Peyer's patch (tissue), 4 donors: ENCODE data around the gene FMNL3. TPM values are rescaled to one million over a fixed set of nuclear protein-coding genes. Genes with fewer than 3 reads are reported as not detected.

Source experiments
- DNase-seq, 3 donors: peaks; one replicate each; pipeline ENCODE4 v3.0.0-alpha.2; 2017 to 2019
- H3K27ac ChIP-seq, 4 donors: fragments of 200-600 bp; sonication (generic); one replicate each; pipeline ENCODE4 v1.5.1; 2016 to 2019
- H3K27me3 ChIP-seq, 2 donors: fragments of 200-600 bp; sonication (generic); one replicate each; pipeline ENCODE4 v1.5.1; 2019
- H3K36me3 ChIP-seq, 3 donors: fragments of 200-600 bp; sonication (generic); one replicate each; pipeline ENCODE4 v1.5.1; 2016 to 2019
- H3K4me1 ChIP-seq, 4 donors: fragments of 200-600 bp; sonication (generic); one replicate each; pipeline ENCODE4 v1.5.1; 2016 to 2019
- H3K4me3 ChIP-seq, 4 donors: fragments of 200-600 bp; sonication (generic); 1 replicate in 3 of 4; 2 replicates in 1 of 4; pipeline ENCODE4 v1.5.1; 2016 to 2019; ENCODE audit warnings: mild to moderate bottlenecking in 1 of 4
- H3K9me3 ChIP-seq, 4 donors: fragments of 200-600 bp; sonication (generic); one replicate each; pipeline ENCODE4 v1.5.1; 2016 to 2019; ENCODE audit warnings: mild to moderate bottlenecking in 1 of 4
- CTCF ChIP-seq, 6 experiments: fragments of 450-650 bp in 4 of 6; fragments of 200-600 bp in 2 of 6; sonication (generic) in 1 of 6; IDR thresholded peaks; one replicate each; pipeline ENCODE4 v1.5.1; 2017 to 2019; ENCODE audit warnings: antibody characterized with exemption in 6 of 6, mild to moderate bottlenecking in 3 of 6, moderate library complexity in 1 of 6
- POLR2A ChIP-seq, 2 donors: fragments of 450-650 bp; IDR thresholded peaks; one replicate each; pipeline ENCODE4 v1.5.1; 2017; ENCODE audit warnings: antibody characterized with exemption in 2 of 2, mild to moderate bottlenecking in 2 of 2, moderate library complexity in 2 of 2
- small RNA-seq, 2 donors: library from RNA; depleted of rRNA; stranded (forward); fragments of <200 nt; gene quantifications; one replicate each; pipeline ENCODE3, GENCODE V24; 2016
- total RNA-seq, 4 donors: library from RNA; depleted of rRNA; stranded (reverse); fragments of >200 nt; gene quantifications; one replicate each; pipeline ENCODE4 v1.1.0, GENCODE V29; 2016

Gene FMNL3
- total RNA-seq, 4 donors from 2014 or later: 2.1 to 40.4 (median 8.2) TPM

- H3K36me3 ChIP-seq: no peaks in the 10 kb centered on the region
Observed at GRCh38 chr12:49587174-49587908, 119.9 kb downstream of the FMNL3 start.

More at GRCh38 chr12:49587174-49587908, 119.9 kb downstream of the FMNL3 start:
- Histone ChIP-seq H3K4me3 (no peak overlapping the region), H3K27me3 (no peaks in the 10 kb centered on the region), H3K27ac (no peak overlapping the region), H3K9me3 (no peaks in the 10 kb centered on the region), H3K4me1 (peaks cover 0 to 5% (median 0%) of the 10 kb centered on the region in 4 donors)
- no peak for DNase-seq
- no peak for TF ChIP-seq POLR2A (IDR thresholded peaks at IDR 0.05)
- TF ChIP-seq CTCF (IDR thresholded peaks at IDR 0.05): no peak

Small RNAs within 50 kb of the gene (small RNA-seq; reads per million reads assigned to genes)
- gene AC020612.2 (0 reads per million in 2 donors), gene HIGD1AP9 (0 reads per million in 2 donors), gene POLR2KP1 (0 reads per million in 2 donors), gene RNU6-834P (0 reads per million in 2 donors)

Other genes with a start within 250 kb of the FMNL3 start
- under 1 TPM in 2 of 4 donors, not detected in 2; 0.57 to 0.83 TPM for gene KCNH3, start 168.4 kb downstream of the FMNL3 start, total RNA-seq
- gene MCRS1, start 139.3 kb downstream of the FMNL3 start, total RNA-seq: 100 to 1,000 TPM in 1 of 4 donors, 10 to 100 TPM in 3; 68.0 to 107 (median 85.6) TPM
- gene FAM186B, start 101.8 kb downstream of the FMNL3 start, total RNA-seq: 1 to 10 TPM in 1 of 4 donors, under 1 TPM in 1, not detected in 2; 0.35 to 1.0 TPM
- gene PRPF40B, start 83.8 kb downstream of the FMNL3 start, total RNA-seq: 10 to 100 TPM in 3 of 4 donors, 1 to 10 TPM in 1; 3.7 to 18.2 (median 15.5) TPM
- gene TMBIM6, start 34.2 kb upstream of the FMNL3 start, total RNA-seq: 1,000 to 10,000 TPM in 1 of 4 donors, 100 to 1,000 TPM in 3; 104 to 1,479 (median 689) TPM
- gene NCKAP5L, start 121.0 kb upstream of the FMNL3 start, total RNA-seq: 10 to 100 TPM in 1 of 4 donors, 1 to 10 TPM in 3; 3.3 to 16.5 (median 7.5) TPM
- gene BCDIN3D, start 135.7 kb upstream of the FMNL3 start, total RNA-seq: 1 to 10 TPM; 2.3 to 5.2 (median 3.1) TPM
- 1 to 10 TPM in 3 of 4 donors, under 1 TPM in 1; 0.83 to 4.7 (median 2.9) TPM for gene FAIM2, start 196.5 kb upstream of the FMNL3 start, total RNA-seq
- gene AQP2, start 243.3 kb upstream of the FMNL3 start, total RNA-seq: not detected